WTC11 (cell line): ENCODE measurements around the gene EHBP1L1.

Experiments used
- CTCF ChIP-seq: fragments of 200-600 bp; IDR thresholded peaks from 2 replicates; pipeline ENCODE4 v1.8.0; 2022; ENCODE audit warnings: antibody characterized with exemption
- ESRRA ChIP-seq: sonication (generic); formaldehyde crosslinking; IDR thresholded peaks from 2 replicates; pipeline ENCODE4 v1.8.1; 2022; ENCODE audit warnings: mild to moderate bottlenecking, missing genetic modification reagents, borderline replicate concordance
- FOXP4 ChIP-seq: sonication (generic); formaldehyde crosslinking; IDR thresholded peaks from 2 replicates; pipeline ENCODE4 v1.8.0; 2022; ENCODE audit warnings: mild to moderate bottlenecking, missing genetic modification reagents
- NR1H2 ChIP-seq: sonication (generic); formaldehyde crosslinking; IDR thresholded peaks from 2 replicates; pipeline ENCODE4 v1.9.0; 2021; ENCODE audit warnings: mild to moderate bottlenecking, moderate library complexity, missing genetic modification reagents
- SP1 ChIP-seq: sonication (generic); formaldehyde crosslinking; conservative IDR thresholded peaks from 2 replicates; pipeline ENCODE4 v1.8.1; 2022; ENCODE audit warnings: missing genetic modification reagents
- TF ChIP-seq, protein P1 (sequence below): sonication (generic); formaldehyde crosslinking; conservative IDR thresholded peaks from 2 replicates; pipeline ENCODE4 v1.8.1; 2022; ENCODE audit warnings: mild to moderate bottlenecking, missing genetic modification reagents
- TF ChIP-seq, protein P2 (sequence below): sonication (generic); formaldehyde crosslinking; IDR thresholded peaks from 2 replicates; pipeline ENCODE4 v1.8.1; 2022; ENCODE audit warnings: low read depth, mild to moderate bottlenecking, moderate library complexity, missing genetic modification reagents, borderline replicate concordance

- TF ChIP-seq, protein P1, sequence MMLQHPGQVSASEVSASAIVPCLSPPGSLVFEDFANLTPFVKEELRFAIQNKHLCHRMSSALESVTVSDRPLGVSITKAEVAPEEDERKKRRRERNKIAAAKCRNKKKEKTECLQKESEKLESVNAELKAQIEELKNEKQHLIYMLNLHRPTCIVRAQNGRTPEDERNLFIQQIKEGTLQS (CRISPR knock-in tag) = no peak
- TF ChIP-seq, protein P2, sequence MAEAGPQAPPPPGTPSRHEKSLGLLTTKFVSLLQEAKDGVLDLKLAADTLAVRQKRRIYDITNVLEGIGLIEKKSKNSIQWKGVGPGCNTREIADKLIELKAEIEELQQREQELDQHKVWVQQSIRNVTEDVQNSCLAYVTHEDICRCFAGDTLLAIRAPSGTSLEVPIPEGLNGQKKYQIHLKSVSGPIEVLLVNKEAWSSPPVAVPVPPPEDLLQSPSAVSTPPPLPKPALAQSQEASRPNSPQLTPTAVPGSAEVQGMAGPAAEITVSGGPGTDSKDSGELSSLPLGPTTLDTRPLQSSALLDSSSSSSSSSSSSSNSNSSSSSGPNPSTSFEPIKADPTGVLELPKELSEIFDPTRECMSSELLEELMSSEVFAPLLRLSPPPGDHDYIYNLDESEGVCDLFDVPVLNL (CRISPR knock-in tag) = no peak
- TF ChIP-seq CTCF (no peak), FOXP4 (CRISPR knock-in tag) (no peak), SP1 (CRISPR knock-in tag) (no peak), NR1H2 (CRISPR knock-in tag) (no peak), ESRRA (CRISPR knock-in tag) (no peak)
Observed at GRCh38 chr11:65578134-65578533, 2.3 kb downstream of the EHBP1L1 start.
